M059J (cell line): ENCODE results near the gene RTL1. TPM values are rescaled to one million over a fixed set of nuclear protein-coding genes. Genes with fewer than 3 reads are reported as not detected.

Experiments
- DNase-seq: peaks from one replicate; pipeline ENCODE4 v3.0.0-alpha.2; 2012; ENCODE audit warnings: low read depth
- total RNA-seq: library from RNA; depleted of rRNA; stranded (reverse); fragments of >200 nt; shearing (Covaris generic); gene quantifications from 2 replicates; pipeline ENCODE4 v1.2.3, GENCODE V29; 2014

RTL1 gene
- total RNA-seq, 1 experiment from 2014 or later: 0.02 TPM

DNA sequence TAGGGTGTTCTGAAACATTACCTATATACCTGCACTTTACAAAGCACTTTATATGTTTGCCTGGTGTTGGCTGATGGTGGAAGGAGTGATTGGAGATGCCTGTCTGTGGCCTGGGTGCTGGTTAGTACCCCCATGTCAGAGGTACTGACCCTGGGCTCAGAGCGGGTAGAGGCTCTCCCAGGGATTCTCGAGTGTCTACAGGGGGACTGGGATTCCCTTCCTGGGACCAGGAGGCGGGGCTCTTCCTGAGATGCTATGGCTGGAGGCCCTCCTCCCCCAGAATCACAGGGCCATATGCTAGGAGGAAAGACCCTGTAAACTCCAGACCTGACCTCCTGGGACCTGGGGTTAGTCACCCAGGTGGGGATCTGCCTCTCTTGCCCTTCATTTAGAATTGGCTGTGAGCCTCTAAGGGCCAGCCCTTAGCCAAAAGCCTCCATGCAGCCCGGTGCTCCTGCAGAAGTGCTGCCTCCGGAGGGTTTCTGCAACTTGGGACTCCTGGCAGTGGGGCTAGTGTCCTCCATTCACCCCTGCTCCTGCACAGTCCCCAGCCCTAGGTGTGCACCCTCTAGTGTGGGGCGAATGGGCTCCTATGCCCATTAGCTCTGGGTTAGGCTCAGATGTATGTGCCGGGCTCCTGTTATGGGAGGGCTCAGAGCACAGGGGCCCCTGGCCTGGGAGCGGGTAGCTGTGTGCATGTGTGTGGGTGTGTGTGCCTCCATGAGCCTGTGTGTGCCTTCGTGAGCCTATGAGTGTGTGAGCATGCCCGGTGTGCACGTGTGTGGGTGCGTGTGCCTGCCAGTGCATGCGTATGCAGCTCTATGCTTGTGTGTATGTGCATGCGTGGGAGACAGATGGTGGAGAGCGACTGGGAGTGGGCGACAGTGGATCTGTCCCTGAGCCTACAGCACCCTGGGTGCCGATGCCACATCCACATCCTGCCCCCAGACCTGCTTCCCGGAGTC is 36.6 kb downstream of the RTL1 start:
- no peak for DNase-seq

- DNase-seq: no peak
These were observed 37.6 kb downstream of the RTL1 start for GRCh38 chr14:100865682-100866591.

GRCh38 chr14:100864960-100865681 is 38.4 kb downstream of the RTL1 start:
- DNase-seq: no peak

DNA sequence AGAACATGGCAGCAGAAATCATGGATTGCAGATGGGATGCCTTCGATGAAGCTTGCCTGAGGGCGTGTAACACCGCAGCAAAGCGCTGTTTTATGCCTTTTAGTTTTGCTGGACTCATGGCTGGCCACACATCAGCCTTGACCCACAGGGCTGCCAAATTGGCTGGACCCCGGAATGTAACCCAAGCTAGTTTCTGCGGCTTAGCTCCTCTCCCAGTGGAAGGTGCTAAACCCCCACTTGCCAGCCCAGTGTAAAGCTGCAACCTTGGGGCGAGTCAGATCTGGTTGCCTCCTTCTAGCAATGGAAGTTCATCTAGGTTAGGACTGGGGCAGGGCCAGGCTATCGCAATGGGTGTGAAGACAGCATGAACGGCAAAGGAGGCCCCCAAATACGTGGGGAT is 39.3 kb downstream of the RTL1 start:
- DNase-seq: no peak

DNA sequence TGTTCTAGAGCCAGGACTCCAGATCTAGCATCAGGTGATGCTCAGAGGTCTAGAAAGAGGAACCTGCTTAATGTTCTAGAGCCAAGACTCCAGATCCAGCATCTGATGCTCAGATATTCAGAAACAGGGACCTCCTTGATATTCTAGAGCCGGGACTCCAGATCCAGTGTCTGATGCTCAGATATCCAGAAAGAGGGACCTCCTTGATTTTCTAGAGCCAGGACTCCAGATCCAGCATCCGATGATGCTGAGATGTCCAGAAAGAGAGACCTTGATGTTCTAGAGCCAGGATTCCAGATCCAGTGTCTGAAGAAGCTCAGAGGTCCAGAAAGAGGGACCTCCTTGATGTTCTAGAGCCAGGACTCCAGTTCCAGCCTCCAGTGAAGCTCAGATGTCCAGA is 40.7 kb downstream of the RTL1 start:
- no peak for DNase-seq

- no peak for DNase-seq
These were observed 41.2 kb downstream of the RTL1 start for GRCh38 chr14:100862277-100862676.

DNA sequence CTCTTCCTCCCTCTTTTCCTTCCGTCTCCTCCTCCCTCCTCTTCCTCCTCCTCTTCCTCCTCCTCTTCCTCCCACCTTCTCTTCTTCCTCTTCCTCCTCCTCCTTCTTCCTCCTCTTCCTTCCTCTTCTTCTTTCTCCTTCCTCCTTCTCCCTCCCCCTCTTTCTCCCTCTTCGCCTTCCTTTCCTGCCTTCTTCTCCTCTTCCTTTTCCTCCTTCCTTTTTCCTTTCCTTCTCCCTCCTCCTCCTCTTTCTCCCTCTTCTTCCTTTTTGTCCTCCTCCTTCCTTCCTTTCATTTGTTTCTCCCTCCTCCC is 41.6 kb downstream of the RTL1 start:
- DNase-seq: no peak

- DNase-seq: no peak
These were observed 42.2 kb downstream of the RTL1 start for GRCh38 chr14:100861188-100861936.

GRCh38 chr14:100860556-100861187 is 42.9 kb downstream of the RTL1 start:
- DNase-seq: no peak

GRCh38 chr14:100859781-100860180 is 43.7 kb downstream of the RTL1 start:
- DNase-seq: no peak

DNA sequence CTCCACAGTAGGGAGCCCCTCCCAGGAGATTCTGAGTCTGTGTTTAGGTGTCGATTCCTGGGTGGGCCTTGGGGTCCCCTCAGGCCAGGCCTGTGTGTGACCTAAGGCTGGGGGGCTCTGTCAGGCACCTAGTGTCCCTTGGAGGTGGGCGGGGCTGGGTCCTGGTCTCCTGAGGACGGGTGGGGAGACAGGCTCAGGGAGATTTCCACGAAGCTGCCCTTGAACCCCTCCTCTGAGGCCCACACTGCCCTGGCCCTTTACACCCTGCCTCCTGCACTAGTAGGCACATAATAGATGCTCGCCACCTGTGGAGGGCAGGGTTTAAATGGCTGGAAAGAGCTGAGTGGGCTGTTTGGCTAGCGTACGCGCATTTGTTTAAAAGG is 44.7 kb downstream of the RTL1 start:
- no peak for DNase-seq

GRCh38 chr14:100857923-100858837 is 45.3 kb downstream of the RTL1 start:
- no peak for DNase-seq

DNA sequence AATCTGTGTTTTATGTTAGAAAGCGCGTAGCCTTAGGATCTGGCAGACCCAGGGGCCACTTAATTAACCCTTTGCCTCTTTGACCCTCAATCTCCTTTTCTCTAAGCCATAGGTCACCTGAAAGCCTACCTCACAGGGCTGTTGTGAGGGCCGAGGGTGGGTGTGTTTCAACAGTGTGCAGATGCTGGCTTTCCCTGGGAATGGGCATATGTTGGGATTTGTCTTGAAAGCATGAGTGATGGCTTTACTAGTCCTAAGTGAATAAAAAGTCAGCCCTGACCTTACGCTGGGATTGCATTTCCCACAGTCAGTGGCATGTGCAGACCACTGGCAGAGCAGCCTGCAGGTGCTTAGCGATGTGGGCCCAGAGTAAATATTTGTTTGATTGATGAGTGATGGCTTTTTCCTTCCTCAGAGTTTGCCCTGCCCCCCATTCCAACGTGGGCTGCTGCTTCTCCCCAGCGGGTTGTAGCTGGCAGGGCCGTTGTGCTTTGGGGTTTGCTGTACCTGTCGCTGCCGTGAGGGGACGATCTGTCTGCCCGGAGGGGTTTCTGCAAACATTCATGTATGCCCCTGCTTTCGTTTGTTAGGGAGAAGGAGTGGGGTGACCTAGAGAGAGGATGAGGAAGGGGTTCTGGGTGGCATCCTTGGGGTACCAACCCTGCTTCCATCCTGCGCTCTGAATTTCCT is 46.1 kb downstream of the RTL1 start:
- DNase-seq: no peak

- no peak for DNase-seq
These were observed 47.2 kb downstream of the RTL1 start for GRCh38 chr14:100856056-100856950.

DNA sequence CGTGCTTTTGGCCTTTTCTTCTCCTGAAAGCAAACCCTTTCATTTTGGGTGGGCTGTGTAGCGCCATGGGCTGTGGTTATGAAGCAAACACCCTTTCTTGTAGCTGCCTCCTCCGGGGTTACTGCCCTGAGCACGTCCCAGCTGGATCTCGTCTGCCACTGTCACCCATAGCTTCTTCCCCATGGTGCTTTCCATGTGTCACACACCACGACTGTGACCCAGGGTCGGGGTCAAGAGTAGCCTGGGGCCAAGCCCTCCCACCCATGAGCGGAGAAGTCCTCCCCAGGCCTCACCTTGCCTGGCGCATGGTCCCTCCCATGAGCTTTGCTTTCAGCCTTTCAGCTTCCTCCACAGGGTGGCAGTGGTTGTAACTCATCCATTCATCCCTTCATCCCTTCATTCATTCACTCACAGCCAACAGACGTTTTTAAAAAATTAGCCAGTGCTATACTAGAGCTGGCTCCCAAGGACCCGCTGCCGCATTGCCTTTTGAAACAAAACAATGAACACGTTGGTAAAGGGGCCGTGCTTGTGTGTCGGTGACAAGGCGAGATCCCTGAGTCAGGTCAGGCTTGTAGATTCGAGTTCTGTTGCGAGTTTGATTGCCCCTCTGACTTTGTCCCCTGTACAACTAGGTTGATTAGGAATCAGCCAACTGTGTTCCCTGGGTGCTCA is 48.1 kb downstream of the RTL1 start:
- no peak for DNase-seq

DNA sequence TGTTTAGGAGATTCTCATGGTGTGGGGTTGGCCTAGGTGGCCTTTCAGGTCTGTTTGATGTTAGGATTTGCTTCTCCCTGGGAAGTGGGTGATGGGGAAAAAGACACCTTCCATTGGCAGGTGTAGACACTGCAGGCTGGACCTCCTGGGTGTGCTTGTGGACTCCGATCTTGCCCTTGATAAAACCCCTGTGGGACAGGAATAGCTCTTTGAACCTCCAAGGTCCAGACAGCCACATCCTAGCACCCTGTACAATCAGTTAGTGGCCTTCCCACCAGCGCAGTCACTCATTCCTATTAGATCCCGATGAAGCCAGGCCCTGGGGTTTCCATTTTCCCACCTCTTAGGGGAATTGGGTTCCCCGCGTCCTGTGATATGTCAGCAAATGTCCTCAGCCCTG is 49.1 kb downstream of the RTL1 start:
- DNase-seq: no peak

DNA sequence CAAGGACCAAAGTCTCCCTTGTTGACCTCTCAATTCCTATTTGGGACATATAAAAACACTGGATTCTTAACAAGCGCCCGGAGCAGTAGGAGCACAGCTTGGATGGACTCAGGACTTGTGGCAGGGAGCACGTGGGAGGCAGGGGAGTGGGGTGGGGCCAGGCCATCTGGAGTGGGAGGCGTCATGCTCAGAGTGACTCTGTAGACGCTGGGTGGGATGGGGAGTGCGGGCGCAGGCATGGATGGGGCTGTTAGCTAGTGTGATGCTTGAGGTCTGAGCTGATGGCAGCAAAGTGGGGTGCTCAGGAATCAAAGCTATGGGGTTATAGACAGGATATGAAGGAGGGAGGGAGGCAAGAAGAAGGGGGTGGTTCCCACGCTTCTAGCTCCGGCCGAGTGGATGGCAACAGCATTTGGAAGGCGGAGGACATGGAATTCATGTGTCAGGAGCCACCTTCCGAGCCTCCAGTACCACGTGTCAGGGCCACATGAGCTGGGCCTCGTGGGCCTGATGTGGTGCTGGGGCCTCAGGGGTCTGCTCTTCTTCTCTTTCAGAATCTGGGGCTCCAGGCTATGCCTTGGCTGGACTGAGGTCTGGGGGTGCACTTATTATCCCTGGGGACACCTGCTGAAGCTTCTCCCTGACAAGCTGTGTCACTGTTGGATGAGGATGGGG is 51.4 kb downstream of the RTL1 start:
- DNase-seq: no peak
